NCI-H345 treated with DMSO at 0.1 percent for 48 hours (cell line): Measurements from ENCODE around the gene GAP43.
A peak's percentile ranks its signal among the peaks of the same experiment; 100 is the strongest.
"Not testable (repeated sequence)": the region's sequence is repeated elsewhere in the genome, so short reads cannot be mapped to it uniquely, and the experiment has no call there.

ENCODE experiments used
- DNase-seq: peaks from one replicate; lab custom pipeline; 2025; ENCODE audit not compliant: unreplicated experiment; lab: John Stamatoyannopoulos, UW

Gene GAP43

DNA sequence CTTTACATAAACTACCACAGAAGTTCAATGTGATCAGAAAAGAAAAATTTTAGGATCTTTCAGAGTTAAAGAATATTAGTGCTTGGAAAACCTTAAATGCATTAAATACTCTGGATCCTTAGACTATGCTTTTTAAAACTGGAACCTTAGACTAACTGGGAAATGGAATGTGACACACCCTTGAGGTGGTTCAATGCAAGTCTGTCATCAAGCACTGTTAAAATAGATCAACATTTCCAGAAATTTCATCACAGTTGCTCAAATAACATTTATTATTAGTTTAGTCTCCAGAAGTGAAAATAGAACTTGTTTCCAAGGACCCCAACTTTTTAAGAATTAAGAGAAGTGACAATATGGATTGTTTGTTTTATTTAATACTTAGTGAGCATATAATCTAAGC lies 71.8 kb downstream of the GAP43 start:
- DNase-seq, result no peak

DNA sequence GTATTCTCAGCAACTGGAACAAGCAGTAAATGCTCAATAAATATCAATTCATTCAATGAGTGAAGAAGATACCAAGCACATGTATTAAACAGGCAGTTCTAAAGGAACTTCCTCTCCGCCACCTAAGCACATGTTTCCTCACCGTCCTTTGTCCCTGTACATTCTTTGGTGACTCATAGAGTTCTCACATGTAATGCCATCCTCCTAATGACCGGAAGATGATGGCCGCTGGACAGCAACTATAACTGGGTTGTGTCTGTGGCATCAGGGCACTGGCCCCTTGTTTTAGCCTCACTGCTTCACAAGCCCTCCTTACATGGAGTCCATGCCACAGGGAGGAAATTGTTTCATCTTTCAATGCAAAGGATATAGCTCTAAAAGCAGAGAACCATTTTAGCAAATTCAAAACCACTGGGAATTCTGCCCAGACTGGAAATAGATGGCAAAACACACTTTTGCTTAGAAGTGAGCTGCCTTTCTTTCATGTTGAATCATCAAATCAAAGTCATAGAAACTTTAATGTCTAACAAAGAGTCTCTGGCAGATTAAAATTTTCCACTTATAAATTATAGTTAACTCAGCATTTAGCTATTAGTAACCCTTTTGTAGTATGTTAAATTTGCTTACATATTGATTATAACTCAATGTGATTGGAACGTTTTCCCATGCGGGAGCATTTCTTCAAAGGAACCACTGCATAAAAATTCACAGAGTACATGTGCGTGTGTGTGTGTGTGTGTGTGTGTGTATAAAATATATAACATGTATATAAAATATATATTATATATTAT lies 74.1 kb downstream of the GAP43 start:
- DNase-seq, result no peak

DNA sequence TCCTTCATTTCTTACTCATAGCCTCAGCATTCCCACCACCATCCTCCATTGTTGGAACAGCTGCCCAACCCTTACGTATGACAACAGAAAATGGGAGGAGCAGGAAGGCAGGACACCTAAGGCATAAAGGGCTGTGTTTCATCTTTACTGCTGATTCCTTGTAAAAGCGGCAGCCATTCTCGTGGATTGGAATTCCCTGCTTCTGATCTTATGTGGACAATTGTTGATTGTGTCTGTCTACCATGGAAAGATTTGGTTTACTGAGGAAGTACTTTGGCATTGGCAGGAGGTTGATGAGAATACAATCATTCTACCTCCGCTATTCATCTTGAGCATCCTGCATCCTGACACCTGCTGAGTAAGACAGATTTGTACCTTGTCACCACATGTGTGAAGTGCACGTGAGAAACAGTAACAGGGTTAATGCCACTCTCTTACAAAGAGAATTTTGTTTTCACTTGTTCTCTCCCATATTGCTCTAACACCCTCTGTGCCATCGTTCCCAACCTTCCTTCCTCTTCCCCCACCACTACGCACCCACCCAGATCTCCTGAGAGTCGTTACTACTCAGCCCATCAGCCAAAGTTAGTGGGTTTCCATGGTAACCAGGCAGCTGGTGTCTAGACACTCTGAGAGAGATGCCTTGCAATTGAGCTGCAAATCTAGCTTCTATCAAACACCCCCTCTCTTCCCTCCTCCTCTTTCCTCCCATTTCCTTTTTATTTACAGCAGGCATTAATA lies 75.7 kb downstream of the GAP43 start:
- no peak for DNase-seq

DNA sequence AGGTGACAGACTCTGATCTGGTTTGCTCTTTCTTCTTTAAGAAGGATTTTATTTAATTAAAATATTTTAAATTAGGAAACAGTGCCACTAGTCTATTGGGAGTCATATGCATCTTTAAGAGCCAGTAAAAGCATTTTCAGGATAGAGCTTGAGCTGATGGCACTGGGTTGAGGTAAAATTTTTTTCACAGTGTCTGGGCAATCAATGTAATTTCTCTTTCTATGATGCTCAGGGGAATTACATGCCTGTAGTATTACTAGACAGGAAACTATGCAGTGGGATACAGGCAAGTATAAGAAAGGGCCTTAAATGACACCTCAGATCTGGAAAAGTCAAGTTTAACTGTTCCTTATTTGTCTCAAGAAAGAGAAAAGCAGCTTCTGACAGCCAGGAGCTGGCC lies 76.4 kb downstream of the GAP43 start:
- DNase-seq, result no peak

DNA sequence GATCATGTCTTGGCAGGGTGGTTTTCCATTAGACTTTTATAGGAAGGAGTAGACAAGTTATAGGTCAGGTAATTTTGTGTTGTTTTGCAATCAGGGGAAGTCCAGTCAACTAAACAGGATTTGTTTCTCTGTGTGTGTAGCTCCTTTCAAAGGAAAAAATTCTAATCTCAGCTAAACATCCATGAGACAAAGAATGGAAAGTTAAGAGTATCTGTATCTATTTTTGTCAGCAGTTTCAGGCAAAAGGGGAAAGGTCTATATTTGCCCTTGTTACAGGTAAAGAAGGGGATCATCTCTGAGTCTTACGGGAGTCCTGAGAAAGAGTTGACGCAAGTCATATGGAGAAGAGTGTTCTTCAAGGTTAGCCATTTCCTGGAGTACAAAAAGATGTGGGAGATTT lies 79.3 kb downstream of the GAP43 start:
- no peak for DNase-seq

DNA sequence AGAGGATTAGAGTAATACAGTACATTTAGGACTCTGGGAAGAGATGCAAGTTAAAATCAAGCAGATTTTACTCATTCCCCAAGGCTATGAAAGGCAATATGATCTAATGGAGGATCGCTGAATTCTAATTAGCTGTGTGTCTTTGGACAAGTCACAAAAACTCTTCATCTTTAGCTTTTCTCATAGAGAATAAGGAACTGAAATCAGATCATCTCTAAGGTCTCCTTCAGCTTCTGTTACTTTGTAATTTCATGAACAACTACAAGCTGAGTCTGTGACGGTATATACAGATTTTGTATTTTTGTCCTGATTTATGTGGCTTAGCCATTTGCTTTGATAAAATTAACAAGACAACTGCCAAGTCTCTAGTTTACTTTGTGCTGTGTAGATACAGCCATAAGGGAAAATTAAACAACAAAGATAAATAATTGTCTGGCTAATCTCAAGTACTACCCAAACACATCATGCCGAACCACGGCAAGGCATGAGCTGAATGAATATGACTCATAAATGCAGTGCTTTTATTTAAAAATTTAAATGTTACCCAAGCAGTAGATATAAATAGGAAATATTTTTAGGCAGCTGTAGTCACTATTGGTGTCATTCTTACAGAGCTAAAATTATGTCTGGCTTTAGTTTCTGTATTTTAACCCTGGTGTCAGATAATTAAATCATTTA lies 81.5 kb downstream of the GAP43 start:
- no peak for DNase-seq

DNA sequence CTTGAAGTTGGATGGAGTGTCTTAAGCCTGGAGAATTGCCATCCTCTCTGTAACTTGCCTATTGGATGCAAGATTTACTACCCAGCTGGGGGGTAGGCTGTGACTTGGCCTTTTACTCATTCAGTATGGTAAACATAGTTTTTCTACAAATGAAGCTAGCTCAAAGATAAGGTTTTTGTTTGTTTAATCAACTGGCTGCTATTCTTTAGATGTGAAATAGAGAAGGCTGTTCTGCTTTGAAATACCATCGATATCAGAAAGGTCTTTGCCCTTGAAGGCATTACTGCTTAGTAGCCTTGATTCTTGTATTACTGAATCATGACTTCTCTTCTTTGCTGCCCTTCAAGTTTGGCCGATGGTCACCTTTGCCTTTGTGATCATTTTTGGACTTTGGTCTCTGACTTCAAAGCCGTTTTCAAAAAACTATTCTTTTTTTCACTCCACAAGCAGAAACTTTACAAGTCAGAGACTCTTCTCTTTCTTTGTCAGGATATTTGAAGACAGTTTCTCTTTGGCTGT lies 83.1 kb downstream of the GAP43 start:
- no peak for DNase-seq

DNA sequence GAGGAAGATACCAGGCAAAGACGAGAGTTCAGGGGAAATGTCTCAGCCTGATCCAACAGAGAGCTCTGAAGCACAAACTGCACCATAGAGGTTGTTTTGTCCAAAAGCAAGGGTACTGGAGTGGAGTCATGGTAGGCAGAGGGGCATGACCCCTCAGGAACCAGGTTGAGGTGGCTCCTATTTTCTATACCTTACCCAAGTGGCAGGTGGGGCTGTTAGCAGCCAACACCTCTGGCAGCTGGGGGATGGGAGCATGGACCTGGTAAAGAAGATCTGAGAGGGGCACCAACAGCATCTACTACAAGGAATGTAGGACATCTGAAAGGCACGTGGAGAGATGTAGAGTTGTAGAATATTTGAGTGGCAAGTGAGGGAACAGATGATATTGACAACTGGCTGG lies 85.2 kb downstream of the GAP43 start:
- no peak for DNase-seq

DNA sequence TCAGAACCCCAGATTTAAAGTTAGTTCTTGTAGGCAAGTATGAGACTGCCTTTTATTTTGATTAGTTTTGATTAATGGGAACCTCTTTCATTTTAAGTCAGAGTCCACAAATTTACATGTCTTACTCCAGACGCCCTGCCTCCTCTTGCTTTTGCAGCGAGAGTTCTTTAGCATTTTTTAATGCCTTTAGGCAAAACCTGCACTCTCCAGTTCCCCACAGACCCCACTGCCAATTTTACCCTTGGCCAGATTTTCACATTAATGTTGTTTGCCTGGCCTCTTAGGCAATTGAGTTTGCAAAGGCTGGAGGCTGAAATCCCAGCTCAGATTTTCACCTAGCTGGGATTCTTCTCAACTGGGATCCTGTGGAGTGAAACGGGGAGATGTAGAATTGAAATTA lies 85.8 kb downstream of the GAP43 start:
- DNase-seq, result no peak

- no peak for DNase-seq
These were observed 86.6 kb downstream of the GAP43 start for GRCh38 chr3:115709931-115710330.

DNA sequence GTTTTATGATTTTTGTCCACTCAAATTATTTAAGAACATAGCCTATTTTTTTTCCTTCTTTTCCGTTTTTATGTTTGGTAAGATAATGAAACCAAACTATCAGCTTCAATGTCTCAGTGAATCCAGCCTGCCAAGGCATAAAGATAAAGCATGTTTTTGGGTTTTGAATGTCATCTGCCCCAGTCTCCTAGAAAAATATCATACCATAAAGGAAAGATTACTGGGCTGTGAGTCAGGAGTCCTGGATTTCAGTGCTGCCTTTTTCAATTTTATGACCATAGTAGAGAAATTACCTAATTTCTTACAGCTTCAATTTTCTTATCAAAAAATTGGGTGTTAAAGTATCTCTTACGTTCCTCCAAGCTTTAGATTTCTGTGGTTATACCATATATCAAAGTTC lies 87.5 kb downstream of the GAP43 start:
- DNase-seq, result no peak

- no peak for DNase-seq
These were observed 89.6 kb downstream of the GAP43 start for GRCh38 chr3:115712871-115713270.

GRCh38 chr3:115713284-115713683 lies 90.0 kb downstream of the GAP43 start:
- peak; percentile 40 for DNase-seq

GRCh38 chr3:115715241-115715745 lies 92.0 kb downstream of the GAP43 start:
- DNase-seq, result no peak

- no peak for DNase-seq
These were observed 97.7 kb downstream of the GAP43 start for GRCh38 chr3:115720983-115721382.

DNA sequence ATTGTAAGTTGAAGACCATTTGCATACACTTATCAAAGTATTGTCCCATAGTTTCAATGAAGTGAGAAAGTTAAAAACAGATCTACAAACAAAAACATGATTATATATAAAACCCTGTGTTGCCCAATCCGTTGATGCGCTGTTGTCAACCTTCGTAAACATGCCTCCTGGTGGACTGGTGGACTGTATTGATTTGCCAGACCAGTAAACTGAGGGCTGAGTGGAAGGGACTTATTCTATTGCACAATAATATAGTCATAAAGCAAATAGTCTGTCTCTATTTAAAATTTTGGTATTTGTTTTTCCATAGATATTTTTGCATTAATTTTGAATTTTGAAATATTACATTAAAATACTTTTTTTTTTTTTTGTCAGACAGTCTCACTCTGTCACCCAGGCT lies 102.5 kb downstream of the GAP43 start:
- DNase-seq, result no peak

DNA sequence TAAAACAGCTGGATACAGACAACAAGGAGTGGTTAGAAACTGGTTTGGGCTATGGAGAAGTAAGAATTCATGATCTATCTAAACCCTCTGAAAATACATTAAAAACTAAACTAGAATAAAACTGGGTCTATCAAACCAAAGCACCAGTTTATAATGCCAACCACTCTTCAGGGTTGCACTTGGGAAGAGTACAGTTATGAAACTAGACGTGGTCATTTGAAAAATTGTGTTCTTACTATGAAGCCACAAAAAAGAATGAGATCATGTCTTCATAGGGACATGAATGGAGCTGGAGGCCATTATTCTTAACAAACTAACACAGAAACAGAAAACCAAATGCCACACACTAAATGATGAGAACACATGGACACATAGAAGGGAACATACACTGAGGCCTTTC lies 103.8 kb downstream of the GAP43 start:
- DNase-seq, result no peak

DNA sequence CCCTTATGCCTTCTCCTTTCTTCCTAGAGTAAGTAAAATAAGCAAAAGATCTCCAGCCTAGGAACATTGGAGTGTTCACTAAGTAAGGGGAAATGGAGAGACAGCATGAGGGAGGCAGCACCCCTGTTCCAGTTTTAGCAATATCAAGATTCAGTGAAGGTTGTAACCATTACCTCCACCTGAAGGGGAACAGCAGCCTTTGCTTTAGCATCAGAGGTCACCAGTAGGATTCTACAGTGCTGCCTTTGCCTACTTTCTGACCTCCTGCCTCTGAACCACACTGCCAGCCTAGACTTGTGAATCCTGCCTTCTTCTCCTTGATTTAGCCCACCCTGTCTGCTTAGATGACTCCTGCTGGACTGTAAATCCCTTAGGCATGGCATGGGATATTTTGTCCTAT lies 104.7 kb downstream of the GAP43 start:
- DNase-seq, result no peak

DNA sequence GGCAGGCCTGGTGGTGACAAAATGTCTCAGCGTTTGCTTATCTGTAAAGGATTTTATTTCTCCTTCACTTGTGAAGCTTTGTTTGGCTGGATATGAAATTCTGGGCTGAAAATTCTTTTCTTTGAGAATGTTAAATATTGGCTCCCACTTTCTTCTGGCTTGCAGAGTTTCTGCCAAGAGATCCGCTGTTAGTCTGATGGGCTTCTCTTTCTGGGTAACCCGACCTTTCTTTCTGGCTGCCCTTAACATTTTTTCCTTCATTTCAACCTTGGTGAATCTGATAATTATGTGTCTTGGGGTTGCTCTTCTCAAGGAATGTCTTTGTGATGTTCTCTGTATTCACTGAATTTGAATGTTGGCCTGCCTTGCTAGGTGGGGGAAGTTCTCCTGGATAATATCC lies 113.0 kb downstream of the GAP43 start:
- not testable (repeated sequence) for DNase-seq

- no peak for DNase-seq
These were observed 118.3 kb downstream of the GAP43 start for GRCh38 chr3:115741650-115742049.

DNA sequence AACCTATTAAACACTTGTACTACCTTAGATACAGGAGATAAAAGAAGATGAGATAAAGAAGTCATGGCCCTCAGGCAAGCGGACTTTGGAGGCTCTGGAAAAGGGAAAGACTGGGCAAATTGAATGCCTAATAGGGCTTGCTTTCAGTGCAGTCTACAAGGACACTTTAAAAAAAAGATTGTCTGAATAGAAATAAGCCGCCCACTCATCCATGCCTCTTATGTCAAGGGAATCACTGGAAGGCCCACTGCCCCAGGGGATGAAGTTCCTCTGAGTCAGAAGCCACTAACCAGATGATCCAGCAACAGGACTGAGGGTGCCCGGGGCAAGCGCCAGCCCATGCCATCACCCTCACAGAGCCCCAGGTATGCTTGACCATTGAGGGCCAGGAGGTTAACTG lies 121.2 kb downstream of the GAP43 start:
- not testable (repeated sequence) for DNase-seq

DNA sequence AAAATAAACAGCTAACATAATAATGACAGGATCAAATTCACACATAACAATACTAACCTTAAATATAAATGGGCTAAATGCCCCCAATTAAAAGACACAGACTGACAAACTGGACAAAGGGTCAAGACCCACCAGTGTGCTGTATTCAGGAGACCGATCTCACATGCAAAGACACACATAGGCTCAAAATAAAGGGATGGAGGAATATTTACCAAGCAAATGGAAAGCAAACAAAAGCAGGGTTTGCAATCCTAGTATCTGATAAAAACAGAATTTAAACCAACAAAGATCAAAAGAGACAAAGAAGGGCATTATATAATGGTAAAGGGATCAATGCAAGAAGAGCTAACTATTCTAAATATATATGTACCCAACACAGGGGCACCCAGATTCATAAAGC lies 129.7 kb downstream of the GAP43 start:
- not testable (repeated sequence) for DNase-seq
